Transverse colon (tissue), 3 donors: ENCODE measurements around the gene LUM.

ENCODE experiments used
- POLR2A ChIP-seq: fragments of 450-650 bp; IDR thresholded peaks from one replicate; pipeline ENCODE4 v1.6.1; 2016; ENCODE audit warnings: antibody characterized with exemption, mild to moderate bottlenecking, moderate library complexity
- TF ChIP-seq, protein P1 (sequence below), 5 experiments: fragments of 200-600 bp in 3 of 5; fragments of 450-650 bp in 2 of 5; sonication (generic) in 3 of 5; IDR thresholded peaks; 1 replicate in 2 of 5; 2 replicates in 3 of 5; pipeline ENCODE4 v1.5.1; 2016 to 2017; ENCODE audit warnings: antibody characterized with exemption in 5 of 5, inconsistent platforms in 3 of 5, mild to moderate bottlenecking in 2 of 5, moderate library complexity in 1 of 5

DNA sequence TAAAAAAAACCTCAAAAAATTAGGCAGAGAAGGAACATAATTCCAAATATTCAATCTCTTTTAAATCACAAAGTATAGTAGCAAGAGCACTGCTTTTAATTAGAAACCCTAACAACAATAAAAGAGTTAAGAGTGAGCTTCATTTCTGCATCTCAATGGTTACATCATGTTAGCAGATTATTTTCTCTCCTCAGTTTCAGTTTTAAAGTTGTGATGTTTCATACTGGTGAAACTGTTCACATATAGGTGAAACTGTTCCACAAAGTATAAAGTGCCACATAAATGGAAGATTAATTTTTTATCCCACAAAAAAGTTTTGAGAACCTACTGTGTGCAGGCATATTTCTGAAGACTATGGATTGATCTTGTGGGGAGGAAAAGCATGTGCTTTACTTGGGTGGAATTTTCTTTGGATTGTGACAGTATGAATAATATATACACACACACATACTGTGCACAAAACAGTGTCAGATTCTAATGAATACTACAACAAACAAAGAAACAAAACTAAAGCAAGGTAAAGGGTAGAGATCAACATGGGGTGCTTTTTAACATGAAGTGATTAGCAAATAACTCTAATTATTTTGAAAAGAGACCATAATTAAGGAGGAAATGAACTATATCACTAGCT lies 17.1 kb downstream of the LUM start:
- TF ChIP-seq, protein P1, sequence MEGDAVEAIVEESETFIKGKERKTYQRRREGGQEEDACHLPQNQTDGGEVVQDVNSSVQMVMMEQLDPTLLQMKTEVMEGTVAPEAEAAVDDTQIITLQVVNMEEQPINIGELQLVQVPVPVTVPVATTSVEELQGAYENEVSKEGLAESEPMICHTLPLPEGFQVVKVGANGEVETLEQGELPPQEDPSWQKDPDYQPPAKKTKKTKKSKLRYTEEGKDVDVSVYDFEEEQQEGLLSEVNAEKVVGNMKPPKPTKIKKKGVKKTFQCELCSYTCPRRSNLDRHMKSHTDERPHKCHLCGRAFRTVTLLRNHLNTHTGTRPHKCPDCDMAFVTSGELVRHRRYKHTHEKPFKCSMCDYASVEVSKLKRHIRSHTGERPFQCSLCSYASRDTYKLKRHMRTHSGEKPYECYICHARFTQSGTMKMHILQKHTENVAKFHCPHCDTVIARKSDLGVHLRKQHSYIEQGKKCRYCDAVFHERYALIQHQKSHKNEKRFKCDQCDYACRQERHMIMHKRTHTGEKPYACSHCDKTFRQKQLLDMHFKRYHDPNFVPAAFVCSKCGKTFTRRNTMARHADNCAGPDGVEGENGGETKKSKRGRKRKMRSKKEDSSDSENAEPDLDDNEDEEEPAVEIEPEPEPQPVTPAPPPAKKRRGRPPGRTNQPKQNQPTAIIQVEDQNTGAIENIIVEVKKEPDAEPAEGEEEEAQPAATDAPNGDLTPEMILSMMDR (IDR thresholded peaks at IDR 0.05), result no peak
- no peak for TF ChIP-seq POLR2A
